GM19351 (cell line): Measurements from ENCODE around the gene LMO1.

Source experiments
- ATAC-seq: cut with Tn5 transposase; IDR thresholded peaks from one replicate; pipeline ENCODE4 v1.9.1; 2021; ENCODE audit warnings: mild to moderate bottlenecking, moderate library complexity; ENCODE audit not compliant: unreplicated experiment

Gene LMO1

GRCh38 chr11:8288824-8289491, 25.3 kb upstream of the LMO1 start:
- ATAC-seq: no peak

GRCh38 chr11:8288166-8288772, 24.6 kb upstream of the LMO1 start:
- ATAC-seq: no peak

GRCh38 chr11:8287703-8288102, 24.0 kb upstream of the LMO1 start:
- no peak for ATAC-seq

- ATAC-seq: no peak
Measured at GRCh38 chr11:8287297-8287696, 23.6 kb upstream of the LMO1 start.

GRCh38 chr11:8286886-8287285, 23.2 kb upstream of the LMO1 start:
- no peak for ATAC-seq

DNA sequence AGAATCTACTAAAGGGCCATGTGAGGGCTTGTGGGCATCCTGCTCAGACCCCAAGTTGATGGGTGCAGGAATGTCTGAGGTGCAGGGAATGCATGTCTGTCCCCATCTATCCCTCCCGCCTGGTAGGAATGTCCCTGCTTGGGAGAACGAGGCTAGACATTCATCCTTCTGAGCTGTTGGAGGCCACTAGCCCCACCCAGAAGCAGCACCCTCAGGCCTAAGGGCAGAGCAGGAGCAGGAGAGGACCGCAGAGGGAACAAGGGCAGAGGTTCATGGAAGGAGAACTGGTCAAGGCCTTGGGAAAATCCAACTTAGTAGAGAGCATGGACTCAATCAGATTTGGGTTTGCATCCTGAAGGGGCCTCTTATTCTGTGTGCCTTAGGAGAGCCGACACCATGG, 22.1 kb upstream of the LMO1 start:
- no peak for ATAC-seq

GRCh38 chr11:8285228-8285627, 21.6 kb upstream of the LMO1 start:
- ATAC-seq: no peak

- no peak for ATAC-seq
Measured at GRCh38 chr11:8283465-8284230, 20.0 kb upstream of the LMO1 start.

GRCh38 chr11:8283100-8283464, 19.4 kb upstream of the LMO1 start:
- ATAC-seq: no peak

- ATAC-seq: no peak
Measured at GRCh38 chr11:8282631-8283030, 19.0 kb upstream of the LMO1 start.

- no peak for ATAC-seq
Measured at GRCh38 chr11:8281266-8281665, 17.6 kb upstream of the LMO1 start.

- ATAC-seq: no peak
Measured at GRCh38 chr11:8277691-8278090, 14.0 kb upstream of the LMO1 start.

- no peak for ATAC-seq
Measured at GRCh38 chr11:8276528-8276927, 12.8 kb upstream of the LMO1 start.

- ATAC-seq: no peak
Measured at GRCh38 chr11:8273287-8273686, 9.6 kb upstream of the LMO1 start.

DNA sequence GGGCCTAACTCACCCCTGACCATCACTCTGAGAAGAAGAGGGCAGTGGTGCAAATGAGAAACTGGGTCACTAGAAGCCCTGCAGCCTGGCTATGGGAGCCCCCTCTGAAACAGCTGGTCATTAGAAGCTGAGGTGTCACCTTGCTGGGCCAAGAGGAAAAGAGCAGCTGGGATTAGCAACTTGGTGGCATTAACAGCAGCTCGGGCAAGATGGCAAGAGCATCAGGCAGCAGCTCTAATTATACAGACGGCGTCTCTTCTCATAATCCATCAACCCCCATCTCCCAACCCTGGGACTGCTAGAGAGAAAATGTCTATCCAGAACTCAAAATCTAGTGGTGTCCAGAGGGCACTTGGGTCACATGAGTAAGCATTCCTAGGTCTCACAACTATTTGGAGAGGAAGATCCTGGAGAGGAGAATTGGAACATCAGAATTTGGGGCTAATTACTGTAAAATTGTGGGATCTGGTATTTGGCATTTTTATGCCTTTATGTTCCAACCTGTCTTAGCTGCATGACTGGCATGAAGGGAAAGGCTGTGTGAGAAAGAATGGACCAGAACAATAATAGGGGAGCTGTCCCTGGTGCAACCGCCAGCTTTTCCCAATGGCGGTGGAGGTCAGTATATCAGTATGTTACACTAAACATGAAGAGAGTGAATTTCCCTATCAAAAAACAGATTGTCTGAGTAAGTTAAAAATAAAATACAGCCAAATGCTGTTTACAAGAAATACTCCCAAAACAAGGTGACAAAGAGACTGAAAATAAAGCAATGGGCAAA, 7.6 kb upstream of the LMO1 start:
- no peak for ATAC-seq

DNA sequence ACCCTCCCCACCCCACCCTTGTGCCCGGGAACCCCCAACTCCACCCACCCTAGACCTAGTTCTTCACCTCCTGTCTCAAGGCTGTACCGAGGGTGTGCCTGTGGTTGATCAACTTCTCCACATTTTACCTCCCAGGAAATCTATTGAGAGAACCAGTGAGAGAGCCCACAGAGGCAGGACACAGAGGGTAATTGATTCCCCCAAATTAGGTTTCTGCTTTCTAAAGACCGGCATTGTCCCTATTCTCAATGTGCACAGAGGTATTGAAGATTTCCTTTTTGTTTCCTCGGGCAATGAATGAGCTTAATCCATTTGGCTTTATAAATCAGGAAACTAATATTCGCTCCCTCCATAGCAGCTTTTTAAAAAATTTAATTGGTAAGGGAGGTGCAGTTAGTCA, 6.0 kb upstream of the LMO1 start:
- ATAC-seq: no peak

- no peak for ATAC-seq
Measured at GRCh38 chr11:8268530-8269400, 5.1 kb upstream of the LMO1 start.

DNA sequence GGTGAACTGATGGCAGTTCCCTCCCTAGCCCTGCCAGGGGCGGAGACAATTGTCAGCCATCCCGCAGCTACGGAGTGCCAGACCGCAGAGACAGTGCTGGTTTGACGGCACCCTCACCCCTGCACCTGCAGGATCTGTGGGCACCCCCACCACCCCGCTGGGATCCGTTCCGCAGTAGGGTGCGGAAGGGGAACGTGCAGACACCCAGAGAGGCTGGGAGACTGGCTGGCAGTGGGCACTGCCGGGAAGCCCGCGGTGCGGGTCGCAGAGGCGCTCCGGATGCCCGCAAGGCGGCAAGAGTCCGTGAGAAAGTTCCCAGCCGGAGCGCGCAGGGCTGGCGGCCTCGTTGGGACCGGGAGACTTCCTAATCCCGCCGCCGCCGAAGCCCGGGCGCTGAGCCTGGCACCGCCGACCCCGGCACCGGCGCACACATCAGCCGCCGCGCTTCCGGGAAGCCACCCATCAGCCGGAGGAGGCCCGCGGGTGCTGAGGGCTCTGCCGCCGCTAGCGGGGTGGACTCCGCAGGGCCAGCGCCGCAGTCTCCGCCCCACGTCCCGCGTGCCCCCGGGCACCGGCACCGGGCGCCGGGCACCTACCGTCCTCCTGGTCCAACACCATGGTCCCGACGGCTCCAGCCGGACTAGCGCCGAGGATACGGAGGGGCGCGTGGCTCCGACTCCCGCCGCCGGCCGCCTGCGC, 4.3 kb upstream of the LMO1 start:
- no peak for ATAC-seq

DNA sequence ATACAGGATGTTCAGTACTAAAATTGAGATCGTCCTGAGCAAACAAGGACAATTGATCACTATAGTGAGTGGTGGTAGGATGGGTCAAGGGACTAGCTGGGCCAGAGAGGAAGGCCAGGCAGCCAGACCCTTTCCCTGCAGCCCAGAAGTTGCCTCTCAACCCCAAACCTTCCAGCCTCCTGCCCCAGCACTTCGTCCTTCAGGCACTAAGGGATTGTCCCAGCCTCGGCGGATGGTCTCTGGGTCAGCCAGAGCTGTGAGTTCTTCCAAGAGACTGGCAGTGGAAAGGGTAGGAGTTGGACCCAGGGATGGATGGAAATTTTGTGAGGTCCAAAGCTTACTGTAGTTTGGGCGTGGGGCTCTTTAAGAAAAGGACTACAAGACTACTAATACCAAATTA, 3.6 kb upstream of the LMO1 start:
- no peak for ATAC-seq
